GM19043 (cell line): ENCODE results near the gene ENDOV.

ENCODE experiments used
- ATAC-seq: cut with Tn5 transposase; IDR thresholded peaks from one replicate; pipeline ENCODE4 v1.9.1; 2021; ENCODE audit warnings: low read depth; ENCODE audit not compliant: unreplicated experiment

ENDOV gene

GRCh38 chr17:80413771-80414507 lies 1.0 kb upstream of the ENDOV start:
- no peak for ATAC-seq

GRCh38 chr17:80414508-80414802 lies 512 bp upstream of the ENDOV start:
- no peak for ATAC-seq

GRCh38 chr17:80415626-80416137 lies 715 bp downstream of the ENDOV start:
- ATAC-seq, result no peak

- ATAC-seq, result no peak
These were observed 1.4 kb downstream of the ENDOV start for GRCh38 chr17:80416260-80416939.

GRCh38 chr17:80416940-80417293 lies 1.9 kb downstream of the ENDOV start:
- no peak for ATAC-seq

- ATAC-seq, result no peak
These were observed 3.6 kb downstream of the ENDOV start for GRCh38 chr17:80418589-80418988.

- ATAC-seq, result no peak
These were observed 4.3 kb downstream of the ENDOV start for GRCh38 chr17:80419255-80419654.

- ATAC-seq, result no peak
These were observed 6.6 kb downstream of the ENDOV start for GRCh38 chr17:80421381-80422090.

- ATAC-seq, result no peak
These were observed 7.3 kb downstream of the ENDOV start for GRCh38 chr17:80422276-80422675.

GRCh38 chr17:80422981-80423380 lies 8.0 kb downstream of the ENDOV start:
- ATAC-seq, result no peak

- ATAC-seq, result no peak
These were observed 8.7 kb downstream of the ENDOV start for GRCh38 chr17:80423536-80424225.

GRCh38 chr17:80424261-80424660 lies 9.3 kb downstream of the ENDOV start:
- ATAC-seq, result no peak

- ATAC-seq, result no peak
These were observed 10.2 kb downstream of the ENDOV start for GRCh38 chr17:80424878-80425765.

GRCh38 chr17:80425835-80426426 lies 11.0 kb downstream of the ENDOV start:
- ATAC-seq, result no peak

GRCh38 chr17:80426671-80427326 lies 11.8 kb downstream of the ENDOV start:
- no peak for ATAC-seq

- ATAC-seq, result no peak
These were observed 12.7 kb downstream of the ENDOV start for GRCh38 chr17:80427366-80428282.

GRCh38 chr17:80428363-80428762 lies 13.4 kb downstream of the ENDOV start:
- no peak for ATAC-seq

- ATAC-seq, result no peak
These were observed 13.8 kb downstream of the ENDOV start for GRCh38 chr17:80428796-80429195.
